Thymus (tissue), 11 donors: Measurements from ENCODE around the gene SATB1. TPM values are rescaled to one million over a fixed set of nuclear protein-coding genes. Genes with fewer than 3 reads are reported as not detected.

Source experiments
- DNase-seq, 9 donors: peaks; one replicate each; pipeline ENCODE4 v3.0.0-alpha.2; 2013; ENCODE audit warnings: low spot score in 9 of 9, low read depth in 6 of 9, missing footprints in 1 of 9
- H3K27ac ChIP-seq, 2 donors: one replicate each; pipeline ENCODE4 v1.5.1; 2013; ENCODE audit warnings: control low read depth in 1 of 2, low read depth in 1 of 2, low read length in 1 of 2, mild to moderate bottlenecking in 1 of 2, moderate library complexity in 1 of 2
- H3K27me3 ChIP-seq, 2 donors: one replicate each; pipeline ENCODE4 v1.5.1; 2013; ENCODE audit warnings: low read length in 1 of 2; ENCODE audit not compliant: control insufficient read depth in 2 of 2, insufficient read depth in 1 of 2
- H3K36me3 ChIP-seq, 2 donors: one replicate each; pipeline ENCODE4 v1.5.1; 2013; ENCODE audit warnings: low read length in 1 of 2, mild to moderate bottlenecking in 1 of 2, moderate library complexity in 1 of 2; ENCODE audit not compliant: control insufficient read depth in 2 of 2, insufficient read depth in 2 of 2
- H3K4me1 ChIP-seq, 2 donors: one replicate each; pipeline ENCODE4 v1.5.1; 2013; ENCODE audit warnings: low read length in 2 of 2; ENCODE audit not compliant: control insufficient read depth in 2 of 2, insufficient read depth in 2 of 2
- H3K4me3 ChIP-seq, 2 donors: one replicate each; pipeline ENCODE4 v1.5.1; 2013; ENCODE audit warnings: low read length in 2 of 2, control low read depth in 1 of 2, mild to moderate bottlenecking in 1 of 2
- H3K9me3 ChIP-seq, 2 donors: one replicate each; pipeline ENCODE4 v1.5.1; 2013; ENCODE audit warnings: low read length in 1 of 2, mild to moderate bottlenecking in 1 of 2; ENCODE audit not compliant: control insufficient read depth in 2 of 2, insufficient read depth in 1 of 2
- WGBS: extraction: QIAGEN DNeasy Blood & Tissue Kit; methylation state at CpG from one replicate; pipeline ENCODE4 v1.1.7; 2013; 5-methylcytosine and 5-hydroxymethylcytosine counted together
- polyA plus RNA-seq: library from polyadenylated mRNA; stranded (reverse); fragments of 200-250 nt; gene quantifications from one replicate; pipeline ENCODE4 v1.2.3, GENCODE V29; 2013
- total RNA-seq: library from RNA; stranded (reverse); fragments of 120-200 nt; gene quantifications from one replicate; pipeline ENCODE4 v1.2.4, GENCODE V29; 2013
- donor health status: healthy.

SATB1 gene
- total and polyA plus RNA-seq, 2 donors, result 172 to 459 TPM

GRCh38 chr3:18385706-18386105 lies 39.4 kb downstream of the SATB1 start:
- peaks cover 3 to 9% of the 10 kb centered on the region in 2 donors for H3K4me1 ChIP-seq
- no peaks in the 10 kb centered on the region for H3K9me3 ChIP-seq
- no peaks in the 10 kb centered on the region for H3K27me3 ChIP-seq
- WGBS, result 98% methylated on average over 4 of the region's 4 CpGs
- DNase-seq, result no peak
- no peak overlapping the region for H3K27ac ChIP-seq
- H3K4me3 ChIP-seq, result no peak overlapping the region
- peaks cover 17 to 87% of the 10 kb centered on the region in 2 donors for H3K36me3 ChIP-seq

GRCh38 chr3:18382760-18383369 lies 42.3 kb downstream of the SATB1 start:
- H3K4me1 ChIP-seq, result peaks cover 7 to 21% of the 10 kb centered on the region in 2 donors
- H3K36me3 ChIP-seq, result peaks cover 27 to 89% of the 10 kb centered on the region in 2 donors
- DNase-seq, result no peak
- H3K27me3 ChIP-seq, result no peaks in the 10 kb centered on the region
- peak overlapping the region in 1 of 2 donors; percentile 36 for H3K27ac ChIP-seq
- no peak overlapping the region for H3K4me3 ChIP-seq
- H3K9me3 ChIP-seq, result no peaks in the 10 kb centered on the region

GRCh38 chr3:18379647-18380046 lies 45.5 kb downstream of the SATB1 start:
- no peak for DNase-seq
- H3K9me3 ChIP-seq, result no peaks in the 10 kb centered on the region
- H3K4me1 ChIP-seq, result peaks cover 12 to 32% of the 10 kb centered on the region in 2 donors
- H3K27ac ChIP-seq, result no peak overlapping the region
- H3K36me3 ChIP-seq, result peaks cover 24 to 90% of the 10 kb centered on the region in 2 donors
- H3K4me3 ChIP-seq, result no peak overlapping the region
- WGBS, result 100% methylated on average over 2 of the region's 2 CpGs
- H3K27me3 ChIP-seq, result no peaks in the 10 kb centered on the region

- Histone ChIP-seq H3K27me3 (no peaks in the 10 kb centered on the region), H3K36me3 (peaks cover 25 to 91% of the 10 kb centered on the region in 2 donors), H3K4me1 (peaks cover 15 to 37% of the 10 kb centered on the region in 2 donors), H3K27ac (peak overlapping the region in 1 of 2 donors; percentile 23), H3K9me3 (no peaks in the 10 kb centered on the region), H3K4me3 (no peak overlapping the region)
- no peak for DNase-seq
- 90% methylated on average over 2 of the region's 2 CpGs for WGBS
These were observed 46.9 kb downstream of the SATB1 start for GRCh38 chr3:18378218-18378617.

GRCh38 chr3:18376682-18377081 lies 48.5 kb downstream of the SATB1 start:
- Histone ChIP-seq H3K4me3 (no peak overlapping the region), H3K36me3 (peaks cover 25 to 96% of the 10 kb centered on the region in 2 donors), H3K9me3 (no peaks in the 10 kb centered on the region), H3K4me1 (peaks cover 19 to 39% of the 10 kb centered on the region in 2 donors), H3K27me3 (no peaks in the 10 kb centered on the region), H3K27ac (no peak overlapping the region)
- DNase-seq, result no peak
- 95% methylated on average over 3 of the region's 3 CpGs for whole genome bisulfite sequencing

GRCh38 chr3:18372786-18373405 lies 52.2 kb downstream of the SATB1 start:
- Histone ChIP-seq H3K4me1 (peaks cover 17 to 41% of the 10 kb centered on the region in 2 donors), H3K9me3 (no peaks in the 10 kb centered on the region), H3K36me3 (peaks cover 28 to 98% of the 10 kb centered on the region in 2 donors), H3K27me3 (no peaks in the 10 kb centered on the region), H3K4me3 (no peak overlapping the region), H3K27ac (peak overlapping the region; percentile 58 to 72)
- 31% methylated on average over 4 of the region's 4 CpGs for WGBS
- peak in 6 of 9 donors; percentile 29 to 75 (median 38) for DNase-seq

GRCh38 chr3:18370672-18371071 lies 54.5 kb downstream of the SATB1 start:
- H3K4me3 ChIP-seq, result no peak overlapping the region
- H3K27me3 ChIP-seq, result no peaks in the 10 kb centered on the region
- H3K27ac ChIP-seq, result peak overlapping the region in 1 of 2 donors; percentile 32
- H3K36me3 ChIP-seq, result peaks cover 31 to 98% of the 10 kb centered on the region in 2 donors
- peaks cover 17 to 33% of the 10 kb centered on the region in 2 donors for H3K4me1 ChIP-seq
- WGBS, result 71% methylated on average over 7 of the region's 7 CpGs
- H3K9me3 ChIP-seq, result no peaks in the 10 kb centered on the region
- DNase-seq, result no peak

GRCh38 chr3:18369551-18370185 lies 55.5 kb downstream of the SATB1 start:
- Histone ChIP-seq H3K36me3 (peaks cover 29 to 98% of the 10 kb centered on the region in 2 donors), H3K4me1 (peaks cover 13 to 26% of the 10 kb centered on the region in 2 donors), H3K4me3 (no peak overlapping the region), H3K27ac (peak overlapping the region; percentile 61 to 76), H3K9me3 (no peaks in the 10 kb centered on the region), H3K27me3 (no peaks in the 10 kb centered on the region)
- WGBS, result 19% methylated on average over 13 of the region's 13 CpGs
- DNase-seq, result peak in 1 of 9 donors; percentile 56

GRCh38 chr3:18366258-18366657 lies 58.9 kb downstream of the SATB1 start:
- 98% methylated on average over 3 of the region's 3 CpGs for WGBS
- no peak for DNase-seq
- no peak overlapping the region for H3K4me3 ChIP-seq
- no peaks in the 10 kb centered on the region for H3K9me3 ChIP-seq
- H3K4me1 ChIP-seq, result peaks cover 5 to 18% of the 10 kb centered on the region in 2 donors
- H3K27ac ChIP-seq, result no peak overlapping the region
- H3K27me3 ChIP-seq, result no peaks in the 10 kb centered on the region
- H3K36me3 ChIP-seq, result peaks cover 35 to 94% of the 10 kb centered on the region in 2 donors
